GM23338 (cell line): ENCODE results near the gene NOC3L. TPM values are rescaled to one million over a fixed set of nuclear protein-coding genes. Genes with fewer than 3 reads are reported as not detected.
"Not testable (repeated sequence)": the region's sequence is repeated elsewhere in the genome, so short reads cannot be mapped to it uniquely, and the experiment has no call there.

Source experiments
- ATAC-seq: fragments of 200-7000 bp; cut with Tn5 transposase; 3 replicates; pipeline ENCODE4 v1.9.1; 2020
- DNase-seq: peaks from one replicate; pipeline ENCODE4 v3.0.0-alpha.2; 2015; ENCODE audit warnings: low spot score
- H2AFZ ChIP-seq: fragments of 200-600 bp; sonication (generic); 2 replicates; pipeline ENCODE4 v1.8.0; 2016; ENCODE audit warnings: antibody characterized with exemption, mild to moderate bottlenecking, moderate library complexity
- H3F3A ChIP-seq: fragments of 200-600 bp; sonication (generic); replicated peaks from 2 replicates; pipeline ENCODE4 v1.8.0; 2017; ENCODE audit warnings: antibody characterized with exemption, mixed run types, low read depth
- H3K27ac ChIP-seq: fragments of 200-600 bp; sonication (generic); 2 replicates; pipeline ENCODE4 v1.6.1; 2016; ENCODE audit warnings: low read depth
- H3K27me3 ChIP-seq: fragments of 200-600 bp; sonication (generic); 2 replicates; pipeline ENCODE4 v1.8.0; 2016; ENCODE audit warnings: mild to moderate bottlenecking, mixed run types, moderate library complexity; ENCODE audit not compliant: insufficient read depth
- H3K36me3 ChIP-seq: fragments of 200-600 bp; sonication (generic); 2 replicates; pipeline ENCODE4 v1.8.0; 2016; ENCODE audit warnings: mild to moderate bottlenecking; ENCODE audit not compliant: insufficient read depth
- H3K4me1 ChIP-seq: fragments of 200-600 bp; sonication (generic); 2 replicates; pipeline ENCODE4 v1.8.0; 2016; ENCODE audit warnings: mild to moderate bottlenecking, moderate library complexity; ENCODE audit not compliant: insufficient read depth
- H3K4me2 ChIP-seq: fragments of 200-600 bp; sonication (generic); 2 replicates; pipeline ENCODE4 v1.7.1; 2017; ENCODE audit warnings: mixed run types
- H3K4me3 ChIP-seq: fragments of 200-600 bp; sonication (generic); 2 replicates; pipeline ENCODE4 v1.6.1; 2016; ENCODE audit warnings: mixed run types
- H3K79me2 ChIP-seq: fragments of 200-600 bp; sonication (generic); replicated peaks from 2 replicates; pipeline ENCODE4 v1.8.0; 2017; ENCODE audit warnings: mild to moderate bottlenecking; ENCODE audit not compliant: insufficient read depth
- H3K9me2 ChIP-seq: fragments of 200-600 bp; sonication (generic); 2 replicates; pipeline ENCODE4 v1.8.0; 2017; ENCODE audit not compliant: insufficient read depth
- H4K20me1 ChIP-seq: fragments of 200-600 bp; sonication (generic); replicated peaks from 2 replicates; pipeline ENCODE4 v1.8.0; 2017; ENCODE audit warnings: mild to moderate bottlenecking; ENCODE audit not compliant: insufficient read depth
- H3K27ac Mint-ChIP-seq: 2 replicates; pipeline ENCODE4 v1.8.0; 2020; ENCODE audit warnings: inconsistent platforms, mild to moderate bottlenecking, moderate library complexity, mixed read lengths
- H3K27me3 Mint-ChIP-seq: 3 replicates; pipeline ENCODE4 v1.8.0; 2022; ENCODE audit warnings: low read depth, mild to moderate bottlenecking, moderate library complexity, mixed read lengths, inconsistent platforms; ENCODE audit not compliant: insufficient read depth, poor library complexity
- H3K36me3 Mint-ChIP-seq: 3 replicates; pipeline ENCODE4 v1.8.0; 2021; ENCODE audit warnings: low read depth, mild to moderate bottlenecking, inconsistent platforms, moderate library complexity, mixed read lengths
- H3K4me1 Mint-ChIP-seq: 3 replicates; pipeline ENCODE4 v1.8.0; 2020; ENCODE audit warnings: mild to moderate bottlenecking, inconsistent platforms, mixed read lengths
- H3K4me3 Mint-ChIP-seq: 3 replicates; pipeline ENCODE4 v1.8.0; 2021; ENCODE audit warnings: moderate library complexity, mild to moderate bottlenecking, inconsistent platforms, mixed read lengths
- H3K9me3 Mint-ChIP-seq: 3 replicates; pipeline ENCODE4 v1.8.0; 2020; ENCODE audit warnings: moderate library complexity, mild to moderate bottlenecking, inconsistent platforms, mixed read lengths
- CREB1 ChIP-seq: fragments of 250-450 bp; sonication (Bioruptor Pico); IDR thresholded peaks from 2 replicates; pipeline ENCODE4 v1.5.0; 2020; ENCODE audit warnings: low read depth, mild to moderate bottlenecking, moderate library complexity
- EZH2phosphoT487 ChIP-seq: fragments of 200-600 bp; sonication (generic); IDR thresholded peaks from one replicate; pipeline ENCODE4 v1.8.1; 2018; ENCODE audit warnings: antibody characterized with exemption; ENCODE audit not compliant: unreplicated experiment
- NANOG ChIP-seq: IDR thresholded peaks from 2 replicates; pipeline ENCODE4 v1.6.1; 2016; ENCODE audit warnings: antibody characterized with exemption, borderline replicate concordance
- ZNF114 ChIP-seq: fragments of 250-450 bp; sonication (Bioruptor Pico); IDR thresholded peaks from 2 replicates; pipeline ENCODE4 v1.5.0; 2020; ENCODE audit warnings: mild to moderate bottlenecking, moderate library complexity
- polyA plus RNA-seq: library from polyadenylated mRNA; unstranded; fragments of >200 nt; fragmentation: Nextera tagmentation; extraction: Ambion mirVana; gene quantifications from 2 replicates; pipeline ENCODE4 v1.2.1, GENCODE V29; 2016
- total RNA-seq: library from RNA; depleted of rRNA; stranded (reverse); fragments of >200 nt; shearing (Covaris generic); gene quantifications from 2 replicates; pipeline ENCODE4 v1.2.3, GENCODE V29; 2014
- TF ChIP-seq, protein P1 (sequence below): IDR thresholded peaks from one replicate; pipeline ENCODE4 v1.6.1; 2018; ENCODE audit warnings: antibody characterized with exemption; ENCODE audit not compliant: unreplicated experiment

The NOC3L gene
- total and polyA plus RNA-seq, 2 experiments from 2014 or later, result 43.1 to 62.1 TPM

DNA sequence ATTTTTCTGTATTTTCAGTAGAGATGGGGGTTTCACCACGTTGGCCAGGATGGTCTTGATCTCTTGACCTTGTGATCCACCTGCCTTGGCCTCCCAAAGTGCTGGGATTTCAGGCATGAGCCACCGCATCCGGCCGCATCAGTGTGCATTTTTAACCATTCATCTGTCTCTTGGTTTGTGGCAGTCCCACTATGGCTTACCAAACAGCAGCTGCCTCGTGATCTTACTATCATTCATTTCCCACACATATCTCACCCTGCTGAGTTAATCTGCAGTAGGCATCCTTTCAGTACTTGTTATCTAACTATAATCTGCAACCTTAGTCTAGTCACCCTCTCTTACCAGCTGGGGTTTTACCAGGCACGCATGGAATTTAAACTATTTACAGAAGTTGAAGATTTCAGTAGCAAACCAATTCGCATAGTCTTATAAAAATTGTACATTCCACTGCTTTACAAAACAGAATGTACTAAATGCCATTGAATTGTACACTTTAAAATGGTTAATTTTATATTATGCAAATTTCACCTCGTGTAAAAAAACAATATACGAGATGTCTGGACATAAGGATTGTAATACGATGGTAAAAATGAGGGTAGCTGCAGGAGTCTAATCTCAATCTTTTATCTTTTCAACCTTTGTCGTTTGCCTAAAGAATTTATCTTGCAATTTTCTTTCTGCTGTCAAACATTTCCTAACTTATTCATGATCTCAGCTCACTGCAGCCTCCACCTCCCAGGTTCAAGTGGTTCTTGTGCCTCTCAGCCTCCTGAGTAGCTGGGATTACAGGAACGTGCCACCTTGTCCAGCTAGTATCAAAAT lies 35.0 kb upstream of the NOC3L start (continued):
- TF ChIP-seq NANOG (no peak), EZH2phosphoT487 (no peak)
- TF ChIP-seq, protein P1, sequence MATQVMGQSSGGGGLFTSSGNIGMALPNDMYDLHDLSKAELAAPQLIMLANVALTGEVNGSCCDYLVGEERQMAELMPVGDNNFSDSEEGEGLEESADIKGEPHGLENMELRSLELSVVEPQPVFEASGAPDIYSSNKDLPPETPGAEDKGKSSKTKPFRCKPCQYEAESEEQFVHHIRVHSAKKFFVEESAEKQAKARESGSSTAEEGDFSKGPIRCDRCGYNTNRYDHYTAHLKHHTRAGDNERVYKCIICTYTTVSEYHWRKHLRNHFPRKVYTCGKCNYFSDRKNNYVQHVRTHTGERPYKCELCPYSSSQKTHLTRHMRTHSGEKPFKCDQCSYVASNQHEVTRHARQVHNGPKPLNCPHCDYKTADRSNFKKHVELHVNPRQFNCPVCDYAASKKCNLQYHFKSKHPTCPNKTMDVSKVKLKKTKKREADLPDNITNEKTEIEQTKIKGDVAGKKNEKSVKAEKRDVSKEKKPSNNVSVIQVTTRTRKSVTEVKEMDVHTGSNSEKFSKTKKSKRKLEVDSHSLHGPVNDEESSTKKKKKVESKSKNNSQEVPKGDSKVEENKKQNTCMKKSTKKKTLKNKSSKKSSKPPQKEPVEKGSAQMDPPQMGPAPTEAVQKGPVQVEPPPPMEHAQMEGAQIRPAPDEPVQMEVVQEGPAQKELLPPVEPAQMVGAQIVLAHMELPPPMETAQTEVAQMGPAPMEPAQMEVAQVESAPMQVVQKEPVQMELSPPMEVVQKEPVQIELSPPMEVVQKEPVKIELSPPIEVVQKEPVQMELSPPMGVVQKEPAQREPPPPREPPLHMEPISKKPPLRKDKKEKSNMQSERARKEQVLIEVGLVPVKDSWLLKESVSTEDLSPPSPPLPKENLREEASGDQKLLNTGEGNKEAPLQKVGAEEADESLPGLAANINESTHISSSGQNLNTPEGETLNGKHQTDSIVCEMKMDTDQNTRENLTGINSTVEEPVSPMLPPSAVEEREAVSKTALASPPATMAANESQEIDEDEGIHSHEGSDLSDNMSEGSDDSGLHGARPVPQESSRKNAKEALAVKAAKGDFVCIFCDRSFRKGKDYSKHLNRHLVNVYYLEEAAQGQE, result no peak

DNA sequence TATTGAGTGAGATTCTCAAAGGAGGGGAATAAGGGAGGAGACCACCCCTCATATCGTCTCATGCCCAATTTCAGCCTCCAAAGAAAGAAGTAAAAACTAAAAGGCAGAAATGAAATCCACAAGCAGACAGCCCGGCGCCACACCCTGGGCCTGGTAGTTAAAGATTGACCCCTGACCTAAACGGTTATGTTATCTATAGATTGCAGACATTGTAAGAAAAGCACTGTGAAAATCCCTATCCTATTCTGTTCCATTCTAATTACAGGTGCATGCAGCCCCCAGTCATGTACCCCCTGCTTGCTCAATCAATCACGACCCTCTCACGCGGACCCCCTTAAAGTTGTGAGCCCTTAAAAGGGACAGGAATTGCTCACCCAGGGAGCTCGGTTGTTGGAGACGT lies 29.4 kb upstream of the NOC3L start:
- not testable (repeated sequence) for H4K20me1 ChIP-seq, H3K79me2 ChIP-seq, DNase-seq, H3K4me3 ChIP-seq, H3K4me1 ChIP-seq, H3K36me3 ChIP-seq, H3K36me3 Mint-ChIP-seq, H3K4me2 ChIP-seq, H3K4me3 Mint-ChIP-seq, H3K9me2 ChIP-seq, H3K27ac ChIP-seq, H3K27me3 ChIP-seq, H3K9me3 Mint-ChIP-seq, H3K27me3 Mint-ChIP-seq, H3F3A ChIP-seq, ATAC-seq, H3K27ac Mint-ChIP-seq, H2AFZ ChIP-seq, H3K4me1 Mint-ChIP-seq

DNA sequence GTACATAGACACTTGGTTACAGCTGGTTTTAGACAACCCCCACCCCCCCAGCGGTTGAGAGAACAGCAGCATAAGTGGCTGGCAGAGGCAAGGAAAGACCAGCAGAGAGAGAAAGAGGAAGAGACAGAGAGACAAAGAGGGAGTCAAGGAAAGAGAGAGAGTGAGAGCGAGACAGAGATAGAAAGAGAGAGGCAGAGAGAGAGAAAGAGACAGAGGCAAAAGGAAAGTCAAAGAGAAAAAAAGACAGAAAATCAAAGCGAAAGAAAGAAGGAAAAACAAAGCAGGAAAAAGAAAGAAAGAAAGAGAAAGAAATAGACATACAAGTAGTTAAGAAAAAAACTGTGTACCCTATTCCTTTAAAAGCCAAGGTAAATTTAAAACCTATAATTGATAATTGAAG lies 23.0 kb upstream of the NOC3L start:
- not testable (repeated sequence) for H3K9me3 Mint-ChIP-seq, H2AFZ ChIP-seq, H3K79me2 ChIP-seq, H3K4me1 ChIP-seq, H3K4me1 Mint-ChIP-seq, H3K4me2 ChIP-seq, H3K27ac ChIP-seq, H3K27me3 Mint-ChIP-seq, H3K36me3 ChIP-seq, ATAC-seq, H3F3A ChIP-seq, DNase-seq, H3K27ac Mint-ChIP-seq, H3K36me3 Mint-ChIP-seq, H3K9me2 ChIP-seq, H3K4me3 Mint-ChIP-seq, H3K4me3 ChIP-seq, H4K20me1 ChIP-seq, H3K27me3 ChIP-seq

- H3K4me1 Mint-ChIP-seq, result no peaks in the 10 kb centered on the region
- ATAC-seq, result no peak
- TF ChIP-seq ZNF114 (no peak), CREB1 (CRISPR knock-in tag) (no peak)
- TF ChIP-seq, protein P1, result no peak
These were observed 20.8 kb upstream of the NOC3L start for GRCh38 chr10:94383530-94383929.

More at GRCh38 chr10:94383530-94383929, 20.8 kb upstream of the NOC3L start:
- DNase-seq, result no peak
- Histone ChIP-seq H2AFZ (peak overlapping the region; percentile 80; the same call in 1 of the 2 replicates), H3K9me2 (no peaks in the 10 kb centered on the region), H3F3A (no peaks in the 10 kb centered on the region), H3K79me2 (no peaks in the 10 kb centered on the region), H3K4me2 (no peak overlapping the region), H3K4me3 (no peak overlapping the region), H3K4me1 (no peaks in the 10 kb centered on the region), H3K27ac (no peak overlapping the region), H4K20me1 (no peaks in the 10 kb centered on the region), H3K36me3 (no peaks in the 10 kb centered on the region), H3K27me3 (no peaks in the 10 kb centered on the region)
- Mint-ChIP-seq H3K4me3 (no peak overlapping the region), H3K36me3 (no peaks in the 10 kb centered on the region), H3K9me3 (peaks cover 8% of the 10 kb centered on the region; the same call in 2 of the 3 replicates), H3K27me3 (no peaks in the 10 kb centered on the region), H3K27ac (no peak overlapping the region)
